HCT116 (cell line): ENCODE results near the gene PSMB5. TPM values are rescaled to one million over a fixed set of nuclear protein-coding genes. Genes with fewer than 3 reads are reported as not detected.

ENCODE experiments used
- ATAC-seq: fragments of 200-7000 bp; cut with Tn5 transposase; 2 replicates; pipeline ENCODE4 v1.9.1; 2020; ENCODE audit warnings: mild to moderate bottlenecking, moderate library complexity
- BruUV-seq: library from RNA; stranded (reverse); fragments of 400-500 nt; replicated peaks from 2 replicates; lab custom pipeline; 2021; lab: Mats Ljungman, UMichigan
- CTCF ChIA-PET: fragments of 300-600 bp; sonication (Branson Sonifier 250); formaldehyde crosslinking; loops from one replicate; lab custom pipeline; 2021; ENCODE audit warnings: antibody characterized with exemption; lab: Charles Lee
- POLR2A ChIA-PET: fragments of 300-600, 350-600 bp; sonication (Branson Sonifier 250); formaldehyde crosslinking; loops from one replicate; lab custom pipeline; 2021; ENCODE audit warnings: antibody characterized with exemption; lab: Charles Lee
- RAD21 ChIA-PET, 2 experiments: fragments of 300-600 bp; sonication (Branson Sonifier 250); formaldehyde crosslinking; loops; one replicate each; lab custom pipeline; 2023; ENCODE audit warnings: low total read pairs in 2 of 2; ENCODE audit not compliant: uncharacterized antibody in 2 of 2, unreplicated experiment in 2 of 2, low non-redundant PET in 1 of 2; lab: Charles Lee
- DNase-seq: peaks from one replicate; pipeline ENCODE4 v3.0.0-alpha.2; 2010; ENCODE audit warnings: low read depth, low spot score
- H2AFZ ChIP-seq: fragments of 200-600 bp; shearing (Covaris generic), sonication (generic); 2 replicates; pipeline ENCODE4 v1.6.1; 2017; ENCODE audit warnings: low read depth, mixed run types, mixed read lengths, antibody characterized with exemption, low read length; ENCODE audit not compliant: poor library complexity, severe bottlenecking
- H3K27ac ChIP-seq: 2 replicates; pipeline ENCODE4 v1.5.1; 2012; ENCODE audit warnings: low read depth, low read length
- H3K27me3 ChIP-seq: fragments of 200-600 bp; sonication (generic); 2 replicates; pipeline ENCODE4 v1.6.1; 2016; ENCODE audit warnings: mixed run types, low read length, mixed read lengths; ENCODE audit not compliant: insufficient read depth
- H3K36me3 ChIP-seq, 2 experiments: fragments of 200-500 bp in 1 of 2; fragments of 200-600 bp in 1 of 2; sonication (Bioruptor generic) in 1 of 2; sonication (generic) in 1 of 2; 2 replicates each; pipeline versions ENCODE4 v1.5.1 to v1.6.1; 2014 to 2016; ENCODE audit warnings: low read length in 2 of 2, inconsistent platforms in 1 of 2, mixed read lengths in 1 of 2, mixed run types in 1 of 2; ENCODE audit not compliant: insufficient read depth in 2 of 2, control insufficient read depth in 1 of 2
- H3K4me1 ChIP-seq, 2 experiments: fragments of 200-600 bp in 1 of 2; sonication (generic) in 1 of 2; 2 replicates each; pipeline versions ENCODE4 v1.5.1 to v1.6.1; 2012 to 2017; ENCODE audit warnings: low read length in 2 of 2, inconsistent platforms in 1 of 2, mild to moderate bottlenecking in 1 of 2, mixed read lengths in 1 of 2, mixed run types in 1 of 2, moderate library complexity in 1 of 2; ENCODE audit not compliant: insufficient read depth in 2 of 2, control insufficient read depth in 1 of 2
- H3K4me2 ChIP-seq: fragments of 200-600 bp; sonication (generic); 2 replicates; pipeline ENCODE4 v1.6.1; 2017; ENCODE audit warnings: mixed run types, low read length, mixed read lengths
- H3K4me3 ChIP-seq, 2 experiments: fragments of 200-600 bp in 1 of 2; sonication (generic) in 1 of 2; replicated peaks in 1 of 2; 2 replicates each; pipeline ENCODE4 v1.5.1; 2011 to 2016; ENCODE audit warnings: low read length in 2 of 2, control low read depth in 1 of 2, low read depth in 1 of 2, mild to moderate bottlenecking in 1 of 2, mixed read lengths in 1 of 2, mixed run types in 1 of 2
- H3K79me2 ChIP-seq: fragments of 200-600 bp; sonication (generic); 2 replicates; pipeline ENCODE4 v1.6.1; 2017; ENCODE audit warnings: mild to moderate bottlenecking, mixed run types, low read length, moderate library complexity, mixed read lengths; ENCODE audit not compliant: insufficient read depth
- H3K9ac ChIP-seq: fragments of 200-600 bp; sonication (generic); 2 replicates; pipeline ENCODE4 v1.6.1; 2016; ENCODE audit warnings: low read length, mixed read lengths
- H3K9me2 ChIP-seq: fragments of 200-600 bp; sonication (generic), shearing (Covaris generic); 2 replicates; pipeline ENCODE4 v1.6.1; 2017; ENCODE audit warnings: mixed run types, mild to moderate bottlenecking, moderate library complexity; ENCODE audit not compliant: insufficient read depth
- H3K9me3 ChIP-seq, 2 experiments: fragments of 200-500 bp in 1 of 2; fragments of 200-600 bp in 1 of 2; sonication (Bioruptor generic) in 1 of 2; sonication (generic) in 1 of 2; 2 replicates each; pipeline ENCODE4 v1.6.1; 2014 to 2017; ENCODE audit warnings: low read length in 2 of 2, mixed read lengths in 2 of 2, inconsistent platforms in 1 of 2, low read depth in 1 of 2, mild to moderate bottlenecking in 1 of 2, mixed run types in 1 of 2, moderate library complexity in 1 of 2; ENCODE audit not compliant: control insufficient read depth in 1 of 2, insufficient read depth in 1 of 2
- H4K20me1 ChIP-seq: fragments of 200-600 bp; sonication (generic), shearing (Covaris generic); 2 replicates; pipeline ENCODE4 v1.6.1; 2017; ENCODE audit warnings: mixed run types, mild to moderate bottlenecking, moderate library complexity; ENCODE audit not compliant: insufficient read depth
- CEBPB ChIP-seq: IDR thresholded peaks from 2 replicates; pipeline ENCODE4 v1.6.1; 2012; ENCODE audit warnings: low read depth
- CTCF ChIP-seq, 3 experiments: fragments of 200-600 bp in 1 of 3; sonication (generic) in 1 of 3; IDR thresholded peaks in 2 of 3; conservative IDR thresholded peaks in 1 of 3; 2 replicates each; pipeline ENCODE4 v1.5.1; 2012 to 2017; ENCODE audit warnings: low read depth in 2 of 3, low read length in 2 of 3, antibody characterized with exemption in 1 of 3, borderline replicate concordance in 1 of 3, control low read depth in 1 of 3, mild to moderate bottlenecking in 1 of 3, mixed read lengths in 1 of 3, mixed run types in 1 of 3, moderate library complexity in 1 of 3; ENCODE audit not compliant: insufficient read depth in 1 of 3
- EGR1 ChIP-seq: IDR thresholded peaks from 2 replicates; pipeline ENCODE4 v1.6.1; 2012; ENCODE audit warnings: low read depth
- ELF1 ChIP-seq: IDR thresholded peaks from 2 replicates; pipeline ENCODE4 v1.6.1; 2012; ENCODE audit warnings: low read depth, borderline replicate concordance
- EZH2phosphoT487 ChIP-seq: fragments of 200-600 bp; IDR thresholded peaks from 2 replicates; pipeline ENCODE4 v1.6.1; 2018; ENCODE audit warnings: antibody characterized with exemption, borderline replicate concordance
- FOSL1 ChIP-seq: IDR thresholded peaks from 2 replicates; pipeline ENCODE4 v1.6.1; 2012; ENCODE audit warnings: low read depth
- MAX ChIP-seq: IDR thresholded peaks from 2 replicates; pipeline ENCODE4 v1.6.1; 2012
- POLR2A ChIP-seq: IDR thresholded peaks from 2 replicates; pipeline ENCODE4 v1.7.0; 2011; ENCODE audit warnings: borderline replicate concordance; ENCODE audit not compliant: insufficient read depth, insufficient read length; ENCODE audit errors: extremely low read depth
- REST ChIP-seq: IDR thresholded peaks from 2 replicates; pipeline ENCODE4 v1.6.1; 2012; ENCODE audit warnings: low read depth
- SIN3A ChIP-seq: IDR thresholded peaks from 2 replicates; pipeline ENCODE4 v1.6.1; 2012; ENCODE audit warnings: low read depth
- SP1 ChIP-seq: IDR thresholded peaks from 2 replicates; pipeline ENCODE4 v1.6.1; 2012; ENCODE audit warnings: low read depth
- YY1 ChIP-seq: IDR thresholded peaks from 2 replicates; pipeline ENCODE4 v1.6.1; 2011; ENCODE audit warnings: low read length, low read depth, moderate library complexity, mild to moderate bottlenecking; ENCODE audit not compliant: insufficient replicate concordance; ENCODE audit errors: extremely low read depth
- ZBTB33 ChIP-seq: IDR thresholded peaks from 2 replicates; pipeline ENCODE4 v1.6.1; 2011; ENCODE audit warnings: mild to moderate bottlenecking, low read length, moderate library complexity; ENCODE audit not compliant: insufficient replicate concordance; ENCODE audit errors: extremely low read depth
- ZNF274 ChIP-seq: fragments of 200-500 bp; sonication (Bioruptor generic); IDR thresholded peaks from 2 replicates; pipeline ENCODE4 v1.6.1; 2014; ENCODE audit warnings: mild to moderate bottlenecking, low read depth, low read length, inconsistent platforms
- intact Hi-C: fragments of 100-400 bp; cut with micrococcal nuclease; formaldehyde crosslinking; loops from 2 replicates; pipeline ENCODE4 v1.10.0; 2022
- total RNA-seq: library from RNA; stranded (reverse); gene quantifications from one replicate; pipeline ENCODE4 v1.2.1, GENCODE V29; 2021; ENCODE audit not compliant: unreplicated experiment

PSMB5 gene
- total RNA-seq, 1 experiment from 2014 or later: 212 TPM

GRCh38 chr14:23034498-23035302, at the start of gene PSMB5 (continued):
- TF ChIP-seq CTCF (IDR thresholded peaks at IDR 0.05 in 2 of 3, conservative IDR thresholded peaks at IDR 0.05 in 1 of 3; ENCODE audit: borderline replicate concordance in 1 of 3, insufficient read depth in 1 of 3, low read depth in 2 of 3, low read length in 2 of 3): no peak
- peak; percentile 63; the same call in 1 of the 2 replicates for TF ChIP-seq ELF1
- peak; percentile 97 for TF ChIP-seq YY1
- TF ChIP-seq, all 23 proteins: peak for 8

- no peak for TF ChIP-seq EZH2phosphoT487
- TF ChIP-seq YY1: no peak
- TF ChIP-seq REST: no peak
- no peak for TF ChIP-seq MAX
- no peak for TF ChIP-seq POLR2A
- TF ChIP-seq EGR1: no peak
- TF ChIP-seq ZBTB33: no peak
- no peak for TF ChIP-seq FOSL1
- no peak for TF ChIP-seq ZNF274
- TF ChIP-seq ELF1: no peak
- no peak for TF ChIP-seq CEBPB
- no peak for TF ChIP-seq SIN3A
- no peak for TF ChIP-seq SP1
- Histone ChIP-seq H3K27ac (no peak overlapping the region), H3K36me3 (peaks cover 62 to 65% of the 10 kb centered on the region in 2 experiments), H2AFZ (no peak overlapping the region), H3K27me3 (no peaks in the 10 kb centered on the region), H3K9me2 (no peaks in the 10 kb centered on the region), H3K79me2 (peaks cover 21% of the 10 kb centered on the region), H3K9me3 (no peaks in the 10 kb centered on the region), H4K20me1 (no peaks in the 10 kb centered on the region), H3K4me1 (peaks cover 13 to 41% of the 10 kb centered on the region in 2 experiments), H3K9ac (no peak overlapping the region), H3K4me3 (no peak overlapping the region), H3K4me2 (no peak overlapping the region)
- ChIA-PET RAD21 (no interaction called here), CTCF (interaction anchor here (3.5 kb wide), 1 partner anchor 9 kb away, joined by 12 read pairs; no protein-coding TSS in a partner anchor), POLR2A (interaction anchor here (1.2 kb wide), 1 partner anchor 15 kb away, joined by 3 read pairs; the partner anchor contains the start of genes ACIN1 and C14orf119)
- intact Hi-C loops: no loop called here
- no peak for DNase-seq
- BruUV-seq: no TSS peak
- ATAC-seq: no peak
Observed at GRCh38 chr14:23080474-23080873, 45.8 kb upstream of the PSMB5 start.
